NK-92 treated with Interleukin-12 subunit alpha and Interleukin-12 subunit beta, amount 100 ng/mL, for 24 hours (cell line): ENCODE measurements around the gene GLRB.
"Not testable (repeated sequence)": the region's sequence is repeated elsewhere in the genome, so short reads cannot be mapped to it uniquely, and the experiment has no call there.

Source experiments
- DNase-seq: peaks from one replicate; lab custom pipeline; 2025; lab: John Stamatoyannopoulos, UW

Gene GLRB

DNA sequence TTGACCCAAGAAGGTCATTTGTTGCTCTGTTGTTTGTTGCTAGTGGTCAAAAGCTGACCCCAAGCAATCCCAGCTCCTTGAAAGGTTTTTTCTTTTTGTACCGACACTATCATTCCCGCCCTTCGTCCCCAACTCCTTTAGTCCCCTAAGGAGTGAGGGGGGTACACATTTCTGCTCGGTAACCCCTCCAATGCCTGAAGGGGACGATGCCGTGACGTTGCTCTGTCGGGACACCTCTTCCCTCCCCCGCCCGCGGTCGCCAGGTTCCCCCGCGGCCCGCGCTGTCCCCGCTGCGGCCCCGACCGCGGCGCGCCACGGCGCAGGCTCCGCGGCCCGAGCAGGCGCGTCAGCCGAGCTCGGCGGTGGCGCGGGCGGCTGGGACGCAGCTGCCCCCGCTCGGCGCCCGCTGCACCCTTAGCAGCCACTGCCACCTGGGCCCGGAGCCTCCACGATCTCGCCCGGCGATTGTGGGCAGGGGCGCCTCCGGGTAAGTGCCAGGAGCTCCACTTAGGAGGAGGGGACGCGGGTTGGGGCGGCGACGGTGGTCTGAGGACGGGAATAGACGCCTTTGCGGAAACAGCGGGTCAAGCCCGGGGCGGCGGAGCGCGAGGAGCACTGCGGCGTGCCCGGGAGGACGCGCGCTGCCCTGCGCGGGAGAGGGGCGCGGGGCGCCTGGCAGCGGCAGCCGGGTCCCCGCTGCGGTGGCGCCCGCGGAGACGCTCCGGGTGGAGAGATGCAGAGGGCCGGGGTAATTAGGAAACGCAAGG lies at the start of gene GLRB:
GLRB (plus strand) TSS at position 340 of the 767 bp plus-strand sequence. CDS start 1,875 bp downstream, outside the sequence.
- DNase-seq, result no peak

DNA sequence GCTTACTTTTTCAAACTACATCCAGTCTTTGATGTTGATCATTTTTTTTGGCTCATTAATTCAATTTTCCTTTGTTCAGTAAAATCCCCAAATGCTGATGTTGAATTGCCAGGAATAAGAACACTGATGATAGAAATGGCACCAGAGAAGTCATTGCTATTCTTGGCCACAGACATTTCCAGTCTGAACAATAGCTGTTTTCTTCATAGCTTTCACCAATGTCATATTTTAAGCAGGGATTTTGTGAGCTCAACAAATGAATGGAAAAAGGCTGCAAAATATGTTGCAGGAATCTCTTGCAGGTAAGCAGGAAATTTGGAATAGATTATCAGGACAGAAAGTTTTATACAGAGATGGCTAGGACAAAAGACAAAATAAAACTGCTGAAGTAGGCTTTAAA lies 40.5 kb upstream of the GLRB start:
- DNase-seq, result no peak

DNA sequence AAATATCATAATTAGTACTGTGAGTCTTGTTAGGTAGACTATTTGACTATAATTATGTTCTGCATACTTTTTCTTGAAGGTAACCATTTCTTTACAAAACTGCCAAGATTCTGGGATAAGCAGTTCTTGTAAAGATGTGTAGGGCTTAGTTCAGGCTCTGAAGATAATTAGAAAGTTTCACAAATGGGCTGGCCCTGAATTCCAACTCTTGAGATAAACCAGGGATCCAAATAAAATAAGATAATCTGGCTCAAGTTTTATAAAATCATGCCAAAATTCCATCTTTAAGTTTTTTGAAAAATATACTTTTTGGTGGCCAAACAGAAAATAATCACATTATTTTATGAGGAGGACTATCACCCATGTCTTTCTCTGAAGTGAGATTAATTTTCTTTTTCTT lies 35.5 kb upstream of the GLRB start:
- DNase-seq, result no peak

DNA sequence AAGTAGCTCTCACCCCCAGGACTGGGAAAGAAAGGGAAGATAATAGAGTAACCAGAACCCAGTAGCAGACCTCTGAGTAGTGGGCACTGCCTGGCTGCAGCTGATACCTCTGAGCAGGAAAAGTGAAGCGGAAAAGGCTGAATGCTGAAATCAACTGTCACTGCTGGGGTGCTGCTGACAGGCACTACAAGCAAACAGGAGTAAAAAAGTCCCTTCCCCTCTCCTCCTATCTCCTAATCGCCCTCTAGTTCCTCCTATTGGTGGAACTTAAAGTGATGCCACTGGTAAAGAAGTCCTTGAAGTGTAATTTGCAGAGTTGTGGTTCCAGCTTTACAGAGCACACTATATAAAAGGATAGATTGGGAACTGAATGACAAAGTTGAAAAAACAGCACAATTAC lies 32.8 kb upstream of the GLRB start:
- DNase-seq, result no peak

GRCh38 chr4:157045507-157046127 lies 30.3 kb upstream of the GLRB start:
- DNase-seq, result no peak

DNA sequence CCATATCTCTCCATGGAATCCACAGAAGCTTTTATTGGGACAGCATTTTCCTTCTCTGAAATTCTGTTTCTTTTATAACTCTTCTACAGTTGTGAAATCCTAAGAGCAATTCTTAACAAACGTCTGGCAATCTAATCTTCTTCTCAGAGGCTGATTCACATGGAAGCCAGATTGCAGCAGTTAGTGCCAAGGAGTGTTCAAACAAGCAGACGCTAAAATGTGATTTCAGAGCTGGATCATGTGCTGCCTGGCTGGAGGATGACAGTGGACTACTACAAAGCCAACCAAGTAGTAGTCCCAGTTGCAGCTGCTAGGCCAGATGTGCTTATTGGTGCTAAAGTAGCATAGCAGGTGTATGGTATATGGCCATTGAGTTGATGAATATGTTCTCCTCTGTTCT lies 27.7 kb upstream of the GLRB start:
- DNase-seq, result no peak

- no peak for DNase-seq
Observed at GRCh38 chr4:157050561-157050960, 25.4 kb upstream of the GLRB start.

GRCh38 chr4:157052429-157053040 lies 23.4 kb upstream of the GLRB start:
- no peak for DNase-seq

DNA sequence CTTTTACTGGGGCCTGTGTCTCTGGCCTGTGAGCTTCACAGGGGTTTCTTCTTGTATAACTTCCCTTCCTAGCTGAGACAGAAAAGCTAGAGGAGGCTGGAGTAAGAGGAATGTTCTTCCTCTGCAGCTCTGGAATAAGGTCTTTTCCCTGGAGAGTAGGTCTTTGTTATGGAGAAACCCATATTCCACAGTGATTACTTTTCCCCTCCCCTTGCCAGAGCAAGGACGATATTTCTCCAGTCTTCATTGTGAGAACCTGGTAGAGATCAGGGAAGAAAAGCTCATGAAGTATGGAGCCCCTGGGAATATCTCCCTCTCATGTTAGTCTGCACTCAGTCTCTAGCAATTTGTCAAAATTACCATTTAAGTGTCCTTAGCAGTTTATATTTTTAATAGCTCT lies 18.7 kb upstream of the GLRB start:
- no peak for DNase-seq

DNA sequence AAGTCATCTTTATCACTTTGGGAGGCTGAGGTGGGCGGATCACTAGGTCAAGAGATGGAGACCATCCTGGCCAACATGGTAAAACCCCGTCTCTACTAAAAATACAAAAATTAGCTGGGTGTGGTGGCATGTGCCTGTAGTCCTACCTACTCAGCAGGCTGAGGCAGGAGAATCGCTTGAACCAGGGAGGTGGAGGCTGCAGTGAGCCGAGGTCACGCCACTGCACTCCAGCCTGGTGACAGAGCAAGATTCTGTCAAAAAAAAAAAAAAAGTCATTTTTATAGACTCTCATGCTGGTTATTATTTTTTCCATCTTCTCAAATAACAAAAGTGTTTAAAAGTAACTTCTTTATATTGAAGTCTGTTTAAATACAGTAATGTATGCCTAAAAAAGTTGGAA lies 17.1 kb upstream of the GLRB start:
- not testable (repeated sequence) for DNase-seq

DNA sequence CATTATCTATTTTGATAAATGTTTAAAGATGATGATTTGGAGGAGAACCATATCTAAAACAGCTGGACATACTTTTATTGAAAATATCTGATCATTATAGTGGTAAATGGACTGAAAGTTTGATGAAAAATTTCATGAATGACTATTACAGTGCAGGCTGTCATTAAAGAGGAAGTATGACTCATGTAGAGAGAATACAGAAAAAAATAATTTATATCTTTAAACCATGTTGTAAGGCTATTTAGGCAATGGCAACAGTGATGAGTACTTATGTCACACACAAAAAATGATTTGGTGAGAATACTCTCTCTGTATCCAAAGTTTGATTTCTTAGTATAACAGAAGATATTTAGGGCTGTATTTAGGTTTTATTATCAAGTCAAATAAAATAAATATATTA lies 3.9 kb upstream of the GLRB start:
- DNase-seq, result no peak

DNA sequence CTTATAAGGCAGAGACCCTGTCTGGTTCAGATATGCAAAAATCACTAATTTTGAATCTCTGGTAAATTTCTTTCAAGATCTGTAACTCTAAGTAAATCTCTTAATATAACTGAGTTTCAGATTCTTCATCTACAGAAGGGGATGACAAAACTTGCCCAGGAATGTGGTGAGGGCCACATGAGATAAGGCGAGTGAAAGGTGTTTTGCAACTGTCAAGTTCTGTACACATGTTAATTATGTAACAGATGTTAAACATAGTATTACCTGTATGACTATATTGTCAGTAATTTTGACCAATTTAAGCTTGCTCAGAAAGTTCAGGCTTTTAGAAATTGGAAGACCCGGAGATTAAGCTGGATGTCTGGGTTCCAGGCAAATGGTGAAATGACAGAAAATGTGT lies 549 bp upstream of the GLRB start:
- no peak for DNase-seq

GRCh38 chr4:157076578-157076947 lies 613 bp downstream of the GLRB start:
- DNase-seq, result no peak

DNA sequence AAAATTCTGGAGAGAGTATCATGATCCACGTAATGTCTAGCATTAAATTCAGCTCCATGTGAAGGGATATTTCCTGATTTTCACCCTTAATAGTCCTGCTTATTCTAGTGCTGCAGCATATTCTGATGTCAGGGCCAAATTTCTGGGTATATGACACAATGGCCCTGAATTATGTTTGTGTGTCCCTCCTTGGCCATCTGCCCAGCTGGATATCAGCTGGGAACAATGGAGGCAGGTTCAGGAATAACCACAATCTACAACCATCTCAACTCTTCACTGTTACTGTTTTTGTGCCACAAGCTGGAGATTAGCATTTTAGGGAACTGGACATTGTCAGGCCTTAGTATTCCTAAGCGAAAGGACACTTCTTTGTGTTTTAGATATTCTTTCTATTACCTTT lies 3.5 kb downstream of the GLRB start:
- DNase-seq, result no peak

DNA sequence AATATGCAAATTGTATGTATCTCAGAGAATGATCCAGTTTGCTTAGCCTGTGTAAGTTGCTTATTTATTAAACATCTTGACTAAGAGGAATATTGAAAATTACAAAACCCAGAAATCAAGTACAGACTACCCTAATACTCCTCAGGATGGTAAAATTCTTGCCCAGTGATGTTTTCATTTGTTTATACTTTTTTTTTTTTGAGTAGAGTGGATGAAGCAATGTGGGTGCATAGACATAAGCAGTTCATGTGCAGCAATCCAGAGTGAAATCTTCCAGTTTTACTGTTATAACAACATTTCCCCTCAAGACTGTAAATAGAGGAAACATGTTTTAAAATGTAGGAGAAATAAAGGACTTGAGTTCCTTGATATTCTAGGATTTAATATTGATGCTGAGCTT lies 4.7 kb downstream of the GLRB start:
- no peak for DNase-seq

- no peak for DNase-seq
Observed at GRCh38 chr4:157095716-157096115, 19.8 kb downstream of the GLRB start.

DNA sequence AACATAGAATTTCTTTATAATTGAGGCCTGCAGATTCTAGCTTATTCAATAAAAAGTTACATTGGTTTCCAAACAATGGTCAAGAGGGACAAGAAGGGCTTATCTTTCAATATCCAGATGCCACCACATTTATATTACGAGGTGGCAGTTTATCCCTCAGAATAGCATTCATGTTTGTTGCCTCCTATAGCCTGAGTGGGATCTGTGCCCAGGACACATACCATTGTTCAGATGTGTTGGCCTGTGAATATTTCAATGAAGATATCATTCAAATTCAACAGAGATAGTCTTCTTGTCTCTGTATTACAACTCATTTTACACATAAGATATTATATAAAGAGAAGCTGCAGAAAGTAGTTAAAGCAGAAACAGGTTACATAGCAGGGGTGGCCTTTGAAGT lies 20.5 kb downstream of the GLRB start:
- no peak for DNase-seq

DNA sequence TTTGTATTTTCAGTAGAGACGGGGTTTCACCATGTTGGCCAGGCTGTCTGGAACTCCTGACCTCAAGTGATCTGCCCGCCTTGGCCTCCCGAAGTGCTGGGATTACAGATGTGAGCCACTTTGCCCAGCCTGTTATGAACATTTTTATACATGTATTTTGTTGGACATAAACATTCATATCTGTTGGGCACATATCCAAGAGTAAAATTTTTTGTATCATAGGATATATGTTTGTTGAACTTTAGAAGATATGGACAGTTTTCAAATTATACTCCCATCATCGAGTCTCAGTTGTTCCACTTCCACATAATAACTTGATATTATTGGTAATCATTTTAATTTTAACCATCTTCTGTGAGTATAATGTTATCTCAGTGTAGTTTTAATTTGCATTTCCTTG lies 23.6 kb downstream of the GLRB start:
- DNase-seq, result no peak

GRCh38 chr4:157104541-157104940 lies 28.6 kb downstream of the GLRB start:
- DNase-seq, result no peak

DNA sequence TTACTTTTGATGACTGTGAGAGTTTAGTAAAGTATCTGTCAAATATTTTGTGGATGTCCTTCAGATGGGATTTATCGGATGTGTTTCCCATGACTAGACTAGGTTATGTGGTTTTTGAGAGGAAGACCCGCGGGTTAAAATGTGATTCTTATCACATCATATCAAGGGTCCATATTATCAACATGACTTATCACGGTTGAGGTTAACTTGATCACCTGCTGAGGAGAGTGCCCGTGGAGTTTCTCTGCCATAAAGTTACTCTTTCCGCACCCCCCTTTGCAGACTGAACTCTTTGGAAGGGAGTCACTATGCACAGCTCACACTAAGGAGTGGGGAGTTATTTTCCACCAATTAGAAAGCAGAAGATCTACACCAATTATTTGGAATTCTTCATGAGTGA lies 38.7 kb downstream of the GLRB start:
- DNase-seq, result no peak

DNA sequence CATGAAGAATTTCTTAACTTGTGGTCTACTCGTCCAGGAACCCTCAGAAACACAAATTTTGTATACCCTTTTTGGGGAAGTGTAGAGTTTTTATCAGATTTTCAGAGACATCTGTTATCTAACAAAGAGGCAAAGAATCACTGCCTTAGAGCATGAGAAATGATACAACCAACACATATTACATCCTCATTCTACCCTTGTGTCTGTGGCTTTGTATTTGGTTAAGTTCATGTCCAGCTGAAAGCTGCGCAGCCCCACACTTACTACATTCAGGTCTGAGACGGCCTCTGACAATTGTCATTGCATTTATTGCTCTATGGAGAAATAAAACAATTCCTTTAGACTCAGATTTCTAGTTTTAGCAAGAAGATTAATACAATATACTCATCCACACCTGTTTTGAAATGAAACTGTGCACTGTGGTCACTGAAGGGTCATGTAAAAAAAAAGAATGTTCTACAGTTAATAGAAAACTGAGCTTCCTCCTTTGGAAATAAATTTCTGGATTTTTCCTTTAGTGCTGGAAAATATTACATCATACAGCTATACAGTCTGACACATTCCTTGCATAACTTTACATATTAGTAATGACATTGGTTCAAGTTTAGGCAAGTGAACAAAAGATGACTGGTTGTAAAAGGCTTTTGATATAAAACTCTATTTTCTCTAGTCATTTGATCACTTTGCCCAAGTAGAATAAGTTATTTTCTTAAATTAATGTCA lies 39.8 kb downstream of the GLRB start:
- DNase-seq, result no peak

GRCh38 chr4:157121401-157121800 lies 45.5 kb downstream of the GLRB start:
- DNase-seq, result no peak

GRCh38 chr4:157127571-157127970 lies 51.6 kb downstream of the GLRB start:
- DNase-seq, result no peak
